SU-DHL-6 (cell line): Measurements from ENCODE around the gene TRAK1.

Experiments used
- CTCF ChIP-seq: fragments of 200-600 bp; sonication (generic); IDR thresholded peaks from one replicate; pipeline ENCODE4 v1.5.1; 2017; ENCODE audit warnings: antibody characterized with exemption, mild to moderate bottlenecking, low read length, moderate library complexity; ENCODE audit not compliant: insufficient read depth, poor library complexity, severe bottlenecking
- EZH2phosphoT487 ChIP-seq: fragments of 200-600 bp; sonication (generic), shearing (Covaris generic); conservative IDR thresholded peaks from 2 replicates; pipeline ENCODE4 v1.6.1; 2018; ENCODE audit warnings: mild to moderate bottlenecking, antibody characterized with exemption, low read length, moderate library complexity, mixed read lengths

GRCh38 chr3:42050126-42050525 is 41.0 kb upstream of the TRAK1 start:
- TF ChIP-seq CTCF: no peak
- no peak for TF ChIP-seq EZH2phosphoT487
